Hepatic stellate cell (primary cell): ENCODE results near the gene PLPP3.
"Not testable (repeated sequence)": the region's sequence is repeated elsewhere in the genome, so short reads cannot be mapped to it uniquely, and the experiment has no call there.

Experiments used
- DNase-seq: peaks from one replicate; pipeline ENCODE4 v3.0.0; 2011; ENCODE audit warnings: low spot score

The PLPP3 gene

GRCh38 chr1:56578963-56579875 lies at the start of gene PLPP3:
Gene PLPP3 (minus strand): TSS chr1:56579563. CDS start chr1:56579016, 547 bp downstream.
- DNase-seq = peak; percentile 89

GRCh38 chr1:56627636-56628039 lies 48.3 kb upstream of the PLPP3 start:
- no peak for DNase-seq

GRCh38 chr1:56627019-56627635 lies 47.8 kb upstream of the PLPP3 start:
- DNase-seq = no peak

GRCh38 chr1:56626546-56626945 lies 47.2 kb upstream of the PLPP3 start:
- peak; percentile 21 for DNase-seq

GRCh38 chr1:56625819-56626440 lies 46.6 kb upstream of the PLPP3 start:
- no peak for DNase-seq

GRCh38 chr1:56617141-56617540 lies 37.8 kb upstream of the PLPP3 start:
- DNase-seq = no peak

GRCh38 chr1:56610770-56611169 lies 31.4 kb upstream of the PLPP3 start:
- not testable (repeated sequence) for DNase-seq

- DNase-seq = not testable (repeated sequence)
Observed at GRCh38 chr1:56610097-56610496, 30.7 kb upstream of the PLPP3 start.

GRCh38 chr1:56595397-56596191 lies 16.2 kb upstream of the PLPP3 start:
- not testable (repeated sequence) for DNase-seq

GRCh38 chr1:56591909-56592308 lies 12.5 kb upstream of the PLPP3 start:
- DNase-seq = no peak

GRCh38 chr1:56590520-56591011 lies 11.2 kb upstream of the PLPP3 start:
- no peak for DNase-seq

- DNase-seq = no peak
Observed at GRCh38 chr1:56589369-56589768, 10.0 kb upstream of the PLPP3 start.

- no peak for DNase-seq
Observed at GRCh38 chr1:56586502-56586901, 7.1 kb upstream of the PLPP3 start.

- DNase-seq = no peak
Observed at GRCh38 chr1:56585985-56586384, 6.6 kb upstream of the PLPP3 start.

- peak; percentile 43 for DNase-seq
Observed at GRCh38 chr1:56584910-56585528, 5.7 kb upstream of the PLPP3 start.

GRCh38 chr1:56583957-56584468 lies 4.7 kb upstream of the PLPP3 start:
- DNase-seq = no peak

GRCh38 chr1:56580771-56581170 lies 1.4 kb upstream of the PLPP3 start:
- no peak for DNase-seq

GRCh38 chr1:56578138-56578962 lies 1.0 kb downstream of the PLPP3 start:
- peak; percentile 47 for DNase-seq

GRCh38 chr1:56577406-56578137 lies 1.8 kb downstream of the PLPP3 start:
- peak; percentile 24 for DNase-seq
